NCI-H2029 (cell line): ENCODE data around the gene PYGO1.
"Not testable (repeated sequence)": the region's sequence is repeated elsewhere in the genome, so short reads cannot be mapped to it uniquely, and the experiment has no call there.

Experiments
- DNase-seq: peaks from one replicate; lab custom pipeline; 2025; lab: John Stamatoyannopoulos, UW

The PYGO1 gene

DNA sequence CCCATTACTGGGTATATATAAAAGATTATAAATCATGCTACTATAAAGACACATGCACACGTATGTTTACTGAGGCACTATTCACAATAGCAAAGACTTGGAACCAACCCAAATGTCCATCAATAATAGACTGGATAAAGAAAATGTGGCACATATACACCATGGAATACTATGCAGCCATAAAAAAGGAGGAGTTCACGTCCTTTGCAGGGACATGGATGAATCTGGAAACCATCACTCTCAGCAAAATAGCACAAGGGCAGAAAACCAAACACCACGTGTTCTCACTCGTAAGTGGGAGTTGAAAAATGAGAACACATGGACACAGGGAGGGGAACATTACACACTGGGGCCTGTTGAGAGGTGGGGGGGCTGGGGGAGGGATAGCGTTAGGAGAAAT lies 82.7 kb downstream of the PYGO1 start:
- DNase-seq = not testable (repeated sequence)

DNA sequence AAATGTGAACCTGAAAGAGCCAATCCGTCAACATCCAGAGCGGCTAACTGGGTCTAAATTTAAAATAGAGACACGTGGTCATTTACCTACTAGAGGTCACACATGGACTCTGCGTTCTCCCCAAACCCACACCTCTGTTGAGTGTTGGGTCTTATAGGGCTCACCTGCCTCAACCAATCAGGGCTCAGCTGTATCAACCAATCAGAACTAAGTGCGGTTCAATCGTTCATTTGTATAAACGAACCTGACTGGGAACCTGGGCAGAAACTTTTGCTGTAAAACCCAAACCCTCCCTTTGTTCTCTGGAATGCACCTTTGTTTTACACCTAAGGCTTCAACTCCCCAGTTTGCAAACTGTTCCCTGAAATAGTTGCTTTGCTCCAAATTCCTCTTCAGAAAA lies 89.0 kb downstream of the PYGO1 start:
- DNase-seq = no peak

DNA sequence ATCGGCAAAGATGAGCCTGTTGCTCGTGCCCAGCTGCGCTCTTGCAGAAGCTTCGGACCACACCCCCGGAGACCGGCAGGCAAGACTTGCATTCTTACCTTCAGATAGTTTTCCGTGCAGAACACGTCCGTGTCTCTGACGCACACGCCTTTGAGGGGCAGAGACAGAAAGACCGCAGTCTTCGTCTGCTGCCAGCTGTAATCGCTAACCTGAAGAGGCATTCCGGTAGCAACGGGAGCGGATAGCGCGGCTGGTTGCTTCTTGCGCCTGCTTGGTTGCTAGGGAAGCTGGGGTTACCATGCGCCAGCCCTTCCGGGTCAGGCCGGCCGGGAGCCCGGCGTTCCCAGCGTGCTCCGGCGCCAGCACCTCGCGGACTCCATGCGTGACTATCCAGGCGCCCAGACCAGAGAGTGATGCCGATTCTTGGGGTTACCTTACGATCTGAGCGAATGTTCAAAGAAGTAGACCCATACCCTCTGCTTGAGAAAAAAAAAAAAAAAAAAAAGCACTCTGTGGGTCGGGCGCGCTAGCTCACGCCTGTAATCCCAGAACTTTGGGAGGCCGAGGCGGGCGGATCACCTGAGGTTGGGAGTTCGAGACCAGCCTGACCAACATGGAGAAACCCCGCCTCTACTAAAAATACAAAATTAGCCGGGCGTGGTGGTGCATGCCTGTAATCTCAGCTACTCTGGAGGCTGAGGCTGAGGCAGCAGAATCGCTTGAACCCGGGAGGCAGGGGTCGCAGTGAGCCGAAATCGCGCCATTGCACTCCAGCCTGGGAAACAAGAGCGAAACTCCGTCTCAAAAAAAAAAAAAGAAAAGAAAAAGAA lies 89.8 kb downstream of the PYGO1 start:
- DNase-seq = peak; percentile 75

DNA sequence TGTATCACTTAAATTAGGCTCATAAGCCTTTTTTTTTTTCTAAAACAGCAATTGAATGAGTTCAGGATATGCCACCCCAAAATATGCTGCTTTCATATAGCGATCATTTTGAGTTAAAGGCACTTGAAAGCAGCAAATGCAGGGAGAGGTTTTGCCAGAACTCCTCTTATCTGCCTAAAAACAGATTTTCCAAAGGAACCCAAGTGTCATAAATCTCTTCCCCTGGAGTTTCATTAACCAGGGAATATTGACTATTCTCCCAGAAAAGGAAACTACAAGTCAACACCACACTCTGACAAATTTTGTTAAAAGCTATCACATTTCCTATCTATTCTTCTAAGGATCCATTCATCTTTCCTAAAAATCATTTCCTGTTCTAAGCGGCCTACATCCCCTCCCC lies 91.4 kb downstream of the PYGO1 start:
- no peak for DNase-seq

DNA sequence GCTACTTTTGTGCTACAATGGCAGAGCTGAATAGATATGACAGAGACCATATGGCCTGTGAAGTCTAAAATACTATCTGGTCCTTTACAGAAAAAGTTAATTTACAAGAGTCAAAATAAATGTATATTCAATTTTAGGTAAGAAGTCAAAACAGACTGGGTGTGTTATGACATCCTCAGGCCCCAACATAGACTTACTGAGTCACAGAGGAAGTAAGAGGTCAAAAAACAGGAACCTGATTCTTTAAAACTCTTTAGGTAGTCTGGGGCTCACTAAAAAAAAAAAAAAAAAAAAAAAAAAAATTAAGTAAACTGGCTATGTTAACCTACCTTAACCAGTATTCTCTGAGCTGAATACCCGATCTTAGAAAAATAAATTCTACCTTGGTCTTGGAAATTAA lies 93.2 kb downstream of the PYGO1 start:
- DNase-seq = no peak

DNA sequence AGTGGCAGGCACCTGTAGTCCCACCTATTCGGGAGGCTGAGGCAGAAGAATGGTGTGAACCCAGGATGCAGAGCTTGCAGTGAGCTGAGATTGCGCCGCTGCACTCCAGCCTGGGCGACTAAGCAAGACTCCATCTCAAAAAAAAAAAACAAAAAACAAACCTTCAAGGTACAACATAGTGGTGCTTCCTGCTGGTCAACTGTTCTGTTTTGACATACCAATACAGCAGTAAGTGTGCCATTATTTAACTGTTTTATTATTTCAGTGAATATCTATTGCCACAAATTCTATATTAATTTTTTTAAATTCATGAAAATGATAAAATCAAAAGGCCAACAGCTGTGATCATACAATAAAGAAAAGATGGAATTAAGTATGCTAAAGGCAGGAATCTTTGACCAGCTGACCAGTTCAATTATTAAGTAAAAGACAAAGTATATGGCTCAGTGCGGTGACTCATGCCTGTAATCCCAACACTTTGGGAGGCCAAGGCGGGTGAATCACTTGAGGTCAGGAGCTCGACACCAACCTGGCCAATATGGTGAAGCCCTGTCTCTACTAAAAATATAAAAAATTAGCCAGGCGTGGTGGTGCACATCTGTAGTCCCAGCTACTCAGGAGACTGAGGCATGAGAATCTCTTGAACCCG lies 99.1 kb downstream of the PYGO1 start:
- not testable (repeated sequence) for DNase-seq
